Adrenal gland (tissue), 12 donors: Measurements from ENCODE around the gene ZNF628. TPM values are rescaled to one million over a fixed set of nuclear protein-coding genes. Genes with fewer than 3 reads are reported as not detected.

Experiments used
- DNase-seq, 7 donors: peaks; one replicate each; pipeline ENCODE4 v3.0.0-alpha.2; 2019 to 2020
- H3K27ac ChIP-seq, 5 donors: fragments of 200-600 bp; sonication (generic) in 4 of 5; 1 replicate in 3 of 5; 2 replicates in 2 of 5; pipeline versions ENCODE4 v1.5.1 to v1.8.0; 2016 to 2020; ENCODE audit warnings: mild to moderate bottlenecking in 1 of 5
- H3K27me3 ChIP-seq: fragments of 200-600 bp; 2 replicates; pipeline ENCODE4 v1.8.0; 2021
- H3K36me3 ChIP-seq, 2 donors: fragments of 200-600 bp; replicated peaks in 1 of 2; 1 replicate in 1 of 2; 2 replicates in 1 of 2; pipeline versions ENCODE4 v1.5.1 to v1.8.0; 2018 to 2022
- H3K4me1 ChIP-seq, 2 donors: fragments of 200-600 bp; replicated peaks in 1 of 2; 1 replicate in 1 of 2; 2 replicates in 1 of 2; pipeline versions ENCODE4 v1.5.1 to v1.8.0; 2018 to 2021
- H3K4me3 ChIP-seq, 4 donors: fragments of 200-600 bp; sonication (generic) in 3 of 4; one replicate each; pipeline ENCODE4 v1.5.1; 2016 to 2018
- H3K9me3 ChIP-seq, 3 donors: fragments of 200-600 bp; sonication (generic) in 1 of 3; replicated peaks in 1 of 3; 1 replicate in 2 of 3; 2 replicates in 1 of 3; pipeline versions ENCODE4 v1.5.1 to v1.8.0; 2016 to 2021
- CTCF ChIP-seq, 6 experiments: fragments of 450-650 bp in 4 of 6; fragments of 200-600 bp in 2 of 6; sonication (generic) in 1 of 6; IDR thresholded peaks; 1 replicate in 5 of 6; 2 replicates in 1 of 6; pipeline versions ENCODE4 v1.5.1 to v1.8.0; 2016 to 2021; ENCODE audit warnings: antibody characterized with exemption in 6 of 6, mild to moderate bottlenecking in 2 of 6, moderate library complexity in 1 of 6
- POLR2A ChIP-seq, 2 donors: fragments of 450-650 bp; IDR thresholded peaks; one replicate each; pipeline ENCODE4 v1.6.1; 2017; ENCODE audit warnings: antibody characterized with exemption in 2 of 2, mild to moderate bottlenecking in 2 of 2, moderate library complexity in 1 of 2
- WGBS, 4 donors: extraction: QIAGEN DNeasy Blood & Tissue Kit in 2 of 4; methylation state at CpG; one replicate each; pipeline versions ENCODE4 v1.1.5 to v1.1.7; 2013 to 2017; 5-methylcytosine and 5-hydroxymethylcytosine counted together
- intact Hi-C, 2 donors: fragments of 100-400 bp; cut with DNase I; formaldehyde crosslinking; loops; one replicate each; pipeline versions ENCODE4 v1.14.1 to v1.15.0; 2022 to 2023
- polyA plus RNA-seq, 3 donors: library from polyadenylated mRNA; stranded (reverse); fragments of 200-250 nt in 2 of 3; fragments of 350-450 nt in 1 of 3; fragmentation: Illumina TruSeq in 1 of 3; extraction: RNeasy Lipid Tissue Mini Kit (QIAGEN cat#74804) in 1 of 3; gene quantifications; one replicate each; pipeline ENCODE4 v1.2.3, GENCODE V29; 2013 to 2014
- total RNA-seq, 9 donors: library from RNA; depleted of rRNA in 4 of 9; stranded (reverse); fragments of >200 nt in 4 of 9; fragments of 120-200 nt in 1 of 9; fragmentation: NEBNext Ultra II Directional in 1 of 9; extraction: Animal tissue kit (Norgen Biotek cat#: 25700) in 1 of 9; gene quantifications; one replicate each; pipeline versions ENCODE4 v1.1.0 to v1.2.4, GENCODE V29; 2013 to 2023
- donor health status: healthy with polysubstance abuse.
- donor health status: Bipolar disorder and iron deficiency.
- donor health status: DM: yes; HTN: yes; CAD: no.
- donor health status: DM: no; HTN: no; CAD: no.
- donor health status: DM: no; HTN: no; CAD: no.
- donor health status: DM: yes; HTN: yes; CAD: no.

The ZNF628 gene
- total and polyA plus RNA-seq, 12 donors = 0.04 to 27.9 (median 7.7) TPM

GRCh38 chr19:55442372-55442961, 34.0 kb upstream of the ZNF628 start:
- intact Hi-C loops = no loop called here
- Histone ChIP-seq H3K4me3 (no peak overlapping the region), H3K9me3 (no peaks in the 10 kb centered on the region), H3K27ac (no peak overlapping the region), H3K4me1 (no peaks in the 10 kb centered on the region), H3K27me3 (peaks cover 55% of the 10 kb centered on the region), H3K36me3 (no peaks in the 10 kb centered on the region)
- DNase-seq = no peak
- 0 to 3% (median 2%) methylated on average over 13 to 61 of the region's 72 CpGs for WGBS, 4 donors
- no peak for TF ChIP-seq CTCF (IDR thresholded peaks at IDR 0.05)
- no peak for TF ChIP-seq POLR2A (IDR thresholded peaks at IDR 0.05)

GRCh38 chr19:55443045-55443823, 33.2 kb upstream of the ZNF628 start, which contains the start of gene SHISA7:
SHISA7 (minus strand) TSS chr19:55443300; CDS start chr19:55442863, 437 bp downstream.
- Histone ChIP-seq H3K4me1 (no peaks in the 10 kb centered on the region), H3K9me3 (no peaks in the 10 kb centered on the region), H3K27ac (no peak within 1 kb of the TSS), H3K27me3 (peaks cover 55% of the 10 kb centered on the region), H3K4me3 (no peak within 1 kb of the TSS), H3K36me3 (no peaks in the 10 kb centered on the region)
- no peak for DNase-seq
- no peak for TF ChIP-seq CTCF (IDR thresholded peaks at IDR 0.05)
- no peak for TF ChIP-seq POLR2A (IDR thresholded peaks at IDR 0.05)
- intact Hi-C loops = no loop called here
- WGBS, 4 donors = 1 to 2% (median 2%) methylated on average over 42 to 43 of the region's 43 CpGs

- no peaks in the 10 kb centered on the region for H3K36me3 ChIP-seq
- H3K4me3 ChIP-seq = no peak overlapping the region
- H3K27ac ChIP-seq = no peak overlapping the region
- H3K4me1 ChIP-seq = no peaks in the 10 kb centered on the region
- WGBS, 4 donors = 29 to 34% (median 31%) methylated on average over 17 to 18 of the region's 18 CpGs
- H3K9me3 ChIP-seq = no peaks in the 10 kb centered on the region
- TF ChIP-seq POLR2A (IDR thresholded peaks at IDR 0.05) (no peak), CTCF (IDR thresholded peaks at IDR 0.05) (no peak)
- intact Hi-C loops = no loop called here
- H3K27me3 ChIP-seq = peaks cover 51% of the 10 kb centered on the region
- DNase-seq = no peak
Measured at GRCh38 chr19:55443824-55444480, 32.5 kb upstream of the ZNF628 start.

GRCh38 chr19:55444646-55445045, 31.8 kb upstream of the ZNF628 start:
- no peak overlapping the region for H3K4me3 ChIP-seq
- H3K27me3 ChIP-seq = peaks cover 51% of the 10 kb centered on the region
- intact Hi-C loops = no loop called here
- H3K27ac ChIP-seq = no peak overlapping the region
- WGBS, 4 donors = 31 to 50% (median 45%) methylated on average over 8 to 11 of the region's 11 CpGs
- no peaks in the 10 kb centered on the region for H3K36me3 ChIP-seq
- no peak for DNase-seq
- TF ChIP-seq CTCF (IDR thresholded peaks at IDR 0.05) (no peak), POLR2A (IDR thresholded peaks at IDR 0.05) (no peak)
- H3K4me1 ChIP-seq = no peaks in the 10 kb centered on the region
- H3K9me3 ChIP-seq = no peaks in the 10 kb centered on the region
